ENCODE measurements around the gene TSC1. TPM values are rescaled to one million over a fixed set of nuclear protein-coding genes. Genes with fewer than 3 reads are reported as not detected.
"Not testable (repeated sequence)": the region's sequence is repeated elsewhere in the genome, so short reads cannot be mapped to it uniquely, and the experiment has no call there.

TSC1 gene
- total RNA-seq (10 to 100 TPM; 38.1 to 98.3 (median 59.6) TPM), polyA plus RNA-seq (10 to 100 TPM in 1 of 2 donors, 1 to 10 TPM in 1; 9.9 to 14.7 TPM), total RNA-seq (124 reads per million, percentile 88 among the genes with 10 or more reads in this experiment)

- DNase-seq = peak; percentile 96 to 99 (median 98)
- intact Hi-C loops (cut with micrococcal nuclease) = loop anchor here (1.0 to 10.0 kb wide), 12 partner anchors 28 to 1820 kb away; partner anchors contain the start of genes AK8 (in 2 of the 2), BRD3 (in 2 of the 2), GTF3C5 (in 2 of the 2) and SPACA9 (in 2 of the 2)
- Histone ChIP-seq H3K4me1 (ENCODE audit: control insufficient read depth in 2 of 2, insufficient read depth in 2 of 2, low read length in 2 of 2) (peaks cover 8 to 14% of the 10 kb centered on the region in 2 donors), H3K36me3 (ENCODE audit: control insufficient read depth in 2 of 3, insufficient read depth in 3 of 3, low read length in 3 of 3) (peaks cover 0 to 7% (median 0%) of the 10 kb centered on the region in 3 experiments), H3K4me3 (ENCODE audit: low read length) (peak within 1 kb of the TSS; percentile 93), H3K27me3 (ENCODE audit: control insufficient read depth in 2 of 2, insufficient read depth in 2 of 2, low read length in 2 of 2) (no peaks in the 10 kb centered on the region), H3K9me3 (ENCODE audit: control insufficient read depth in 2 of 3, low read length in 3 of 3) (no peaks in the 10 kb centered on the region), H3K27ac (ENCODE audit: low read depth, low read length) (peak within 1 kb of the TSS; percentile 94)
- peak within 1 kb of the TSS; percentile 99 to 100 (median 100) for H3K27ac Mint-ChIP-seq
- peak; percentile 94 for ATAC-seq
- peaks cover 15 to 45% (median 27%) of the 10 kb centered on the region in 7 donors for H3K4me1 Mint-ChIP-seq
- H3K4me3 Mint-ChIP-seq = peak within 1 kb of the TSS; percentile 90 to 99 (median 98)
- ChIA-PET CTCF (interaction anchor here (0.6 to 1.4 kb wide), 3 partner anchors 241 to 590 kb away, joined by 3 read pairs; partner anchors contain the start of gene SETX), POLR2A (interaction anchor here (0.5 to 3.0 kb wide), 17 partner anchors 10 to 1216 kb away, joined by 3 to 15 read pairs (median 3); partner anchors contain the start of genes DDX31, GTF3C4 and GTF3C5)
- H3K27me3 Mint-ChIP-seq = peaks cover 0 to 3% (median 0%) of the 10 kb centered on the region in 5 donors
- H3K36me3 Mint-ChIP-seq = no peaks in the 10 kb centered on the region
- peaks cover 0 to 4% (median 0%) of the 10 kb centered on the region in 11 donors for H3K9me3 Mint-ChIP-seq
Measured at GRCh38 chr9:132944294-132945185, at the start of gene TSC1. Gene TSC1 (minus strand): TSS chr9:132944616. CDS start chr9:132928872, 15,744 bp downstream.

GRCh38 chr9:132993511-132993939 lies 49.1 kb upstream of the TSC1 start:
- Mint-ChIP-seq H3K4me1 (peaks cover 4 to 26% (median 6%) of the 10 kb centered on the region in 7 donors), H3K27ac (no peak overlapping the region), H3K27me3 (peaks cover 13 to 41% (median 27%) of the 10 kb centered on the region in 5 donors), H3K4me3 (no peak overlapping the region), H3K36me3 (no peaks in the 10 kb centered on the region), H3K9me3 (peaks cover 0 to 5% (median 0%) of the 10 kb centered on the region in 11 donors)
- Histone ChIP-seq H3K27ac (ENCODE audit: low read depth, low read length) (no peak overlapping the region), H3K27me3 (ENCODE audit: control insufficient read depth in 2 of 2, insufficient read depth in 2 of 2, low read length in 2 of 2) (no peaks in the 10 kb centered on the region), H3K36me3 (ENCODE audit: control insufficient read depth in 2 of 3, insufficient read depth in 3 of 3, low read length in 3 of 3) (no peaks in the 10 kb centered on the region), H3K4me1 (ENCODE audit: control insufficient read depth in 2 of 2, insufficient read depth in 2 of 2, low read length in 2 of 2) (no peaks in the 10 kb centered on the region), H3K4me3 (ENCODE audit: low read length) (no peak overlapping the region), H3K9me3 (ENCODE audit: control insufficient read depth in 2 of 3, low read length in 3 of 3) (no peaks in the 10 kb centered on the region)
- ATAC-seq = no peak
- intact Hi-C loops (cut with micrococcal nuclease) = no loop called here
- CTCF ChIA-PET = no interaction called here
- POLR2A ChIA-PET = no interaction called here
- no peak for DNase-seq

- no peaks in the 10 kb centered on the region for H3K36me3 ChIP-seq (ENCODE audit: control insufficient read depth in 2 of 3, insufficient read depth in 3 of 3, low read length in 3 of 3)
- H3K27me3 Mint-ChIP-seq = peaks cover 16 to 48% (median 26%) of the 10 kb centered on the region in 5 donors
- H3K9me3 Mint-ChIP-seq = peaks cover 0 to 5% (median 0%) of the 10 kb centered on the region in 11 donors
- H3K36me3 Mint-ChIP-seq = no peaks in the 10 kb centered on the region
- H3K4me1 ChIP-seq (ENCODE audit: control insufficient read depth in 2 of 2, insufficient read depth in 2 of 2, low read length in 2 of 2) = no peaks in the 10 kb centered on the region
- CTCF ChIA-PET = interaction anchor here (0.6 kb wide), 1 partner anchor 94 kb away, joined by 4 read pairs; no protein-coding TSS in a partner anchor
- no peak overlapping the region for H3K4me3 ChIP-seq (ENCODE audit: low read length)
- peak overlapping the region in 1 of 10 donors; percentile 40 for H3K4me3 Mint-ChIP-seq
- H3K27ac ChIP-seq (ENCODE audit: low read depth, low read length) = no peak overlapping the region
- H3K27ac Mint-ChIP-seq = no peak overlapping the region
- H3K27me3 ChIP-seq (ENCODE audit: control insufficient read depth in 2 of 2, insufficient read depth in 2 of 2, low read length in 2 of 2) = no peaks in the 10 kb centered on the region
- ATAC-seq (peak; percentile 40), DNase-seq (no peak)
- POLR2A ChIA-PET = no interaction called here
- intact Hi-C loops (cut with micrococcal nuclease) = no loop called here
- peaks cover 4 to 29% (median 6%) of the 10 kb centered on the region in 7 donors for H3K4me1 Mint-ChIP-seq
- no peaks in the 10 kb centered on the region for H3K9me3 ChIP-seq (ENCODE audit: control insufficient read depth in 2 of 3, low read length in 3 of 3)
Measured at GRCh38 chr9:132991351-132992300, 47.2 kb upstream of the TSC1 start.

- Histone ChIP-seq H3K36me3 (ENCODE audit: control insufficient read depth in 2 of 3, insufficient read depth in 3 of 3, low read length in 3 of 3) (no peaks in the 10 kb centered on the region), H3K9me3 (ENCODE audit: control insufficient read depth in 2 of 3, low read length in 3 of 3) (no peaks in the 10 kb centered on the region), H3K4me1 (ENCODE audit: control insufficient read depth in 2 of 2, insufficient read depth in 2 of 2, low read length in 2 of 2) (no peaks in the 10 kb centered on the region), H3K4me3 (ENCODE audit: low read length) (no peak overlapping the region), H3K27me3 (ENCODE audit: control insufficient read depth in 2 of 2, insufficient read depth in 2 of 2, low read length in 2 of 2) (no peaks in the 10 kb centered on the region), H3K27ac (ENCODE audit: low read depth, low read length) (no peak overlapping the region)
- Mint-ChIP-seq H3K9me3 (peaks cover 0 to 5% (median 0%) of the 10 kb centered on the region in 11 donors), H3K4me3 (no peak overlapping the region), H3K27me3 (peaks cover 22 to 49% (median 34%) of the 10 kb centered on the region in 5 donors), H3K36me3 (no peaks in the 10 kb centered on the region), H3K4me1 (peaks cover 4 to 33% (median 6%) of the 10 kb centered on the region in 7 donors), H3K27ac (peak overlapping the region in 1 of 9 donors; percentile 66)
- POLR2A ChIA-PET = no interaction called here
- no peak for DNase-seq
- CTCF ChIA-PET = interaction anchor here (0.6 kb wide), 1 partner anchor 93 kb away, joined by 4 read pairs; no protein-coding TSS in a partner anchor
- intact Hi-C loops (cut with micrococcal nuclease) = no loop called here
- no peak for ATAC-seq
Measured at GRCh38 chr9:132990781-132991180, 46.4 kb upstream of the TSC1 start.

GRCh38 chr9:132989998-132990557 lies 45.7 kb upstream of the TSC1 start:
- Mint-ChIP-seq H3K27me3 (peaks cover 24 to 50% (median 36%) of the 10 kb centered on the region in 5 donors), H3K27ac (peak overlapping the region in 1 of 9 donors; percentile 66), H3K4me1 (peaks cover 4 to 33% (median 6%) of the 10 kb centered on the region in 7 donors)
- H3K9me3 ChIP-seq (ENCODE audit: control insufficient read depth in 2 of 3, low read length in 3 of 3); H3K36me3 Mint-ChIP-seq; POLR2A ChIA-PET; H3K9me3 Mint-ChIP-seq; H3K27me3 ChIP-seq (ENCODE audit: control insufficient read depth in 2 of 2, insufficient read depth in 2 of 2, low read length in 2 of 2); CTCF ChIA-PET; H3K4me1 ChIP-seq (ENCODE audit: control insufficient read depth in 2 of 2, insufficient read depth in 2 of 2, low read length in 2 of 2); H3K27ac ChIP-seq (ENCODE audit: low read depth, low read length); H3K4me3 ChIP-seq (ENCODE audit: low read length); intact Hi-C loops (cut with micrococcal nuclease); H3K36me3 ChIP-seq (ENCODE audit: control insufficient read depth in 2 of 3, insufficient read depth in 3 of 3, low read length in 3 of 3); H3K4me3 Mint-ChIP-seq: not testable (repeated sequence)
- ATAC-seq (peak; percentile 39), DNase-seq (peak in 3 of 9 donors; percentile 20 to 36 (median 29))

All from naive thymus-derived CD4-positive, alpha-beta T cell (primary cell).